Stimulated activated CD8-positive, alpha-beta memory T cell treated with anti-CD3 and anti-CD28 coated beads, Interleukin-7, amount 100 ng/mL, for 48 hours (primary cell): Measurements from ENCODE around the gene FAM13A.
"Not testable (repeated sequence)": the region's sequence is repeated elsewhere in the genome, so short reads cannot be mapped to it uniquely, and the experiment has no call there.

ENCODE experiments used
- DNase-seq, 2 donors: peaks; one replicate each; pipeline ENCODE4 v3.0.0-alpha.2; 2020; ENCODE audit warnings: low read depth in 1 of 2; ENCODE audit errors: extremely low read depth in 1 of 2

FAM13A gene

DNA sequence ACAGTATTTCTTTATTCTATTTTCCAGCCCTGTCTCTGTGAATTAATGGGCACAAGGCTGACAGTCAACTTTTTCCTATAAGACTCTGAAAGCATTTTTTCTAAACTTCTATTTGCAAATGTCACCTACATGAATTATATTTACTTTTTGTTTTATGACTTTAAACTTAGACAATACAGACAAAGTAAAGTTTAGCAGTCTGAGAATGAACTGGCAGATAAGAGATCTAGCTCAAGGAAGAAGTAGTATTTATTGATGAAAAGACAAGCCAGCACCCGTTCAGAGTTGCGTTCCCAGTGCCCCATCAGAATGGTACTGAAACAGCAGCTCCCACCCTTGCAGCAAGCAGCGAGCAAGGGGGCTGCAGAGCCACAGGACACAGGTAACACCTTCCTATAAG is 148.5 kb downstream of the FAM13A start:
- DNase-seq: no peak

DNA sequence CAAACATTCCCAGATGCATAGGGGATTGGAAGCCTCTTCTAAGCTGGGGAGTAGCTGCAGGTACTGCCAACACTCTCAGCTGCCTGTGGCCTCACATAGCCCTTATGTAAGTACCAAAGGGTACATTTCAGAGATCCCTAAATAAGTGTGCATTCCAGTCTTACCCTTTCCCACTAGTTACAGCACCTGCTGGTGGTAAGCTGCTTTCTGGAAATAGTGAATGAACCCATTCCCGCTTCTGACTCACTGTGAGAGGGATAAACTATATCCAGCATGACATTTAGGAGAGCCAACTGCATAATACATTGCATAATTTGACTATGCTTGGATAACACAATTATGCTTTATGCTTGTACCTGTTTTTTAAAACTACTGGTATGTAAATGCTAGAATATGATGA is 149.0 kb downstream of the FAM13A start:
- DNase-seq: no peak

DNA sequence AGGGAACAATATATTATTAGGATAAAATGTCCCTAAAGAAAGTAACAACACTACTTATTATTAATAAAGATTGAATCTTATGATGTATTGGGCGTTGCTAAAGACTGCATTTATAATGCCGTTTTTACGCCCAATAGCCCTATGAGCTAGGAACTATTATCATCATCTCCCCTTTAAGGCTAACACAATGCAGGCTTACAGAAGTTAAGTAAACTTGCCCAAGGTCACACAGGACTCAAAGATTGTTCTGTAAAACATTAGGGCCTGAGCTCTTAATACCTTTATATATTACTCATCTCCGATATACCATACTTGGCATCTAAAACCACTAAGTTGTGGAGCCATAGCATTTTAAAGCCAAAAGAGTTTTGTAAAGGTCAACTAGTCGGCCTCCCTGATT is 149.5 kb downstream of the FAM13A start:
- no peak for DNase-seq

DNA sequence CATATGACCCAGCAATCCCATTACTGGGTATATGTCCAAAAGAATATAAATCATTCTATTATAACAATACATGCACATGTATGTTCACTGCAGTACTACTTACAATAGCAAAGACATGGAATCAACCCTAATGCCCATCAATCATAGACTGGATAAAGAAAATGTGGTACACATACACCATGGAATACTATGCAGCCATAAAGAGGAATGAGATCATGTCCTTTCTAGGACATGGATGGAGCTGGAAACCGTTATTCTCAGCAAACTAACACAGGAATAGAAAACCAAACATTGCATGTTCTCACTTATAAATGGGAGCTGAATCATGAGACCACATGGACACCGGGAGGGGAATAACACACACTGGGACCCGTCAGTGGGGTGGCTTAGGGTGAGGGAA is 152.7 kb downstream of the FAM13A start:
- DNase-seq: not testable (repeated sequence)

- DNase-seq: no peak
Observed at GRCh38 chr4:88900432-88900831, 156.6 kb downstream of the FAM13A start.

DNA sequence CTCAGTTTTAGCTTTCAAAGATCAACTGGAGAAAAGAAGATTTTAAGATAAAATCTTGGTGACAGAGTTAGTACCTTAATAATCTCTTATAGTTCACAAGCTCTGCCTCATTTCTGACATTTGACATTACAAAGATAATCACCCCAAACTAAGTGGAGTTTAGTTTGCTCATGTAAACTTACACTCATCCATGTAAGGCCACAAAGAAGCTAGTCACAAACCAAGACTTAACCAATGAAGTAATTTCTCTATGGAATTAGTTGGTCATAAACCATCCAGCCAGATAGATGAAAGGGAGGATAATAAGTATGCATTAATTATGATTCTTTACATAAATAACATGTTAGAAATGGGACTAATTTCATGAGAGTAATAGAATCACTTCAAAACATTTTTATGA is 159.2 kb downstream of the FAM13A start:
- no peak for DNase-seq

DNA sequence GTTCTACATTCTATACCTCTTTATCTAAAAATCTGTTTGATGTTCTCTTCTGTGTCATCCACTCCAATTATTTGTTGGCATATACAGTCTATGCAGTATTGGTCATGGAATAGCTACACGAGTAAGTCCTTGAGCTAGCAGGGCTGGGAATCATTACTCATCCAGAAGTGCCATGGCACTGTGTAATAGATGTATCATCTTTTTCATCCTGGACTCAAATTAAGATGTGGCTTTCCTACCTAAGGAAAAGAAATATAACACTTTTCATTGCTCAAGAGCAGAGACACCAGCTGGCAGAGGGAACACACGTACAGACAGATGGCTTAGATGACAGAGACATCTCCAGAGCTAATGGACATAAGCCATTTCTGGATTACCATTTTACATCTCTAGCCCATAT is 159.8 kb downstream of the FAM13A start:
- no peak for DNase-seq

DNA sequence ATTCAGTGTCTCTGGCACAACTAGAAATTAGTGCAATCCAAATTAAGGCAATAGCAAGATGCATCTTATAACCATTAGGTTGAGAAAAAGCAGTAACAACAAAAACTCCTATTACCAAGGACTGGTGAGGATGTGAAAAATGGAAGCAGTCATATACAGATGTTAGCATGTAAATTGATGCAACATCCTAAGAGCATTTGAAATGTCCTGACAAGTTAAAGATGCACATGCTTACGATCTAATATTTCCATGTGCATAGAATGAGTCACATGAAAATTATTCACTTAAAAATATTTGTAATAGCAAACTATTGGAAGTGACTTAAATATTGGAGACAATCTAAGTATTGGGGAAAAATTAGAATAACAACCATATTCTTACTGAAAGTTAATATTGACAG is 163.0 kb downstream of the FAM13A start:
- DNase-seq: no peak

- DNase-seq: no peak
Observed at GRCh38 chr4:88892646-88893045, 164.3 kb downstream of the FAM13A start.

DNA sequence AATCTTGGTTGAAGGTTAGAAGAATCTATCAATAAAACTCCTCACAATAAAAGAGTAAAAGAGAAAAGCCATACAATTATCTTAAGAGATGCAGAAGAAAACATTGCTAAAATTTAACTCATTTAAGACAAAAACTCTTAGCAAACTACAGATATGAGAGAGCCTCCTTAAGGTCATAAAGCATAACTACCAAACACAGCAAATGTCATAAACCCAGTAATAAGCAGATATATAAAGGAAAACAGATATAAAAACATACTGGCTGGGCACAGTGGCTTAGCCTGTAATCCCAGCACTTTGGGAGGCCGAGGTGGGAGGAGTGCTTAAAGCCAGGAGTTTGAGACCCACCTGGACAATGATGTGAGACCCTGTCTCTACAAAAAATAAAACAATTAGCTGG is 165.3 kb downstream of the FAM13A start:
- no peak for DNase-seq

DNA sequence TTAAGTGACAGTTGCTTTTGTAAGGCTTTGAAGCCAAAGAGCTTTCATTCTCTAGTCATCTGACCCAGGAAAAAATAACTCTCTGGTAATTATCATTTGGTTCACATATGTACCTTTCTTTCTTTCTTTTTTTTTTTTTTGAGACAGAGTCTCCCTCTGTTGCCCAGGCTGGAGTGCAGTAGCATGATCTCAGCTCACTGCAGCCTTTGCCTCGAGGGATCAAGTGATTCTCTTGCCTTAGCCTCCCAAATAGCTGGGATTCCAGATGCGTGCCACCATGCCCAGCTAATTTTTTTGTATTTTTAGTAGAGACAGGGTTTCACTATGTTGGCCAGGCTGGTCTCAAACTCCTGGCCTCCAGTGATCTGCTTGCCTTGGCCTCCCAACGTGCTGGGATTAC is 169.6 kb downstream of the FAM13A start:
- DNase-seq: not testable (repeated sequence)

- no peak for DNase-seq
Observed at GRCh38 chr4:88881227-88881569, 175.8 kb downstream of the FAM13A start.

DNA sequence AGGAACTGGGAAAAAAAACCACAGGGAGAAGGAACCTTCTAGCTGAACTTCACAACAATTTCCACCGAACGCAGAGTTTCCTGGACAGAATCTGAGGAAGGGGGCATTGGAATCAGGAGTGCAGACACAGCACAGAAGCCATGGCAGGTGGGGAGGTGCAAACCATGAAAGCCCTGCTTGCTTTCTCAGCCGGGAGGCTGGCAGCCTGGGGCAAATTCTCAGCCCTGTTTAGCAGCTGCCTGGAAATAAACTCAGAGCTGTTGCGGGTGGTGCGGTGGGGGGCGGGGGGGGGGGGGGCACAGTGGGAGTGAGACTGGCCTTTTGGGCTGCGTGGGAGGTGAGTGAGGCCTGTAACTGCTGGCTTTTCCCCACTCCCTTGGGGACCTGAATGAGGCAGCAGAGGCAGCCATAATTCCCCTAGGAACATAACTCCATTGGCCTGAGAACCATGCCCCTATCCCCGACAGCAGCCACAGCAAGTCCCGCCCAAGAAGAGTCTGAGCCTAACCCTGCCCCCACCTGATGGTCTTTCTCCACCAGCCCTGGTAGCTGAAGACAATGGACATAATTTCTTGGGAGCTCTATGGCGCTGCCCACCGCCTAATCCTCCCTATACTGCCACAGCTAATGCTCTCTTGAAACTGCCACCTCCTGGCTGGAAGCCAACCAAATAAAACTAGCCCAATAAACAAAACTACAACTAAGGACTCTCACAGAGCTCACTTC is 176.3 kb downstream of the FAM13A start:
- no peak for DNase-seq

DNA sequence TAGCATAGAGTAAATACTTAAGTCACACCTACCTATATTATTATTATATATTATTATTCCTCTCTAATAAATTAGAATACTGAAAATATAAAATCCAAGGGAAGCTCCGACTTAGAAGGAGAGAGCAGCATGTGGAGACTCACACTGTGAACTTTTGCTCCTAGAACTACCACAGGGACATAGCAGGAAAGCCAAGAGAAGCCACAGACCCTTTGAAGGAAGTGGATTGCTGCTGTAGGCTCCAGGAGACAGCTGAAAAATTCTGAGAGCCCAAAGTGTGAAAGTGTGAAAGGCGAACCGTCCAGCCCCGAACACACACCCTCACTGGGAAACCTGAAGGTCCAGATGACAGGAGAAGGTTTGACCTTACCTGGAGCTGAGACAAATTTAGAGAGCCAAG is 177.0 kb downstream of the FAM13A start:
- no peak for DNase-seq

DNA sequence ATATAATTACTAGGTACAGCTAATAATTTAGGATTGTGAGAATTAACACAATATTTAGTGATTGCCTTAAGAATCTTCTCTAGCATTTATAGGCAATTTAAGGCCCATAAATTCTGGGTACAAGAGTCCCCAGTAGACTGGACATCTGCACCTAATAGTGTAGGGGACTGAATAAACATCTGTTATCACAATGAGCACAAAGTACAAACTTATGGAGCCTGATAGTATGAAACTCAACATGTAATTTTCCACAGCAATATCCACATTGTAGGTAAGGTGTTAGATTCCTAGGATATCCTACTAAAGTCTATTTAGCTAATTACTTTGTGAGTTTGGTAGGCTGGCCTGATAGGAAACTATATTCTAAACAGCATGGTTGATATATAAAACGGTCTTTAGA is 178.3 kb downstream of the FAM13A start:
- DNase-seq: no peak

DNA sequence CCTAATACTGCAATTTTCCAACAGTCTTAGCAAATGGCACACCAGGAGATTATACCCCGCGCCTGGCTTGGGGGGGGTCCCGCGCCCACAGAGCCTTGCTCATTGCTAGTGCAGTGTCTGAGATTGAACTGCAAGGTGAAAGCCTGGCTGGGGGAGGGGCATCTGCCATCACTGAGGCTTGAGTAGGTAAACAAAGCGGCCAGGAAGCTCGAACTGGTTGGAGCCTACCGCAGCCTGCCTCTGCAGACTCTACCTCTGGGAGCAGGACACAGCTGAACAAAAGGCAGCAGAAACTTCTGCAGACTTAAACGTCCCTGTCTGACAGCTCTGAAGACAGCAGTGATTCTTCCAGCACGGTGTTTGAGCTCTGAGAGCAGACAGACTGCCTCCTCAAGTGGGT is 186.6 kb downstream of the FAM13A start:
- no peak for DNase-seq

- DNase-seq: no peak
Observed at GRCh38 chr4:88868510-88868909, 188.5 kb downstream of the FAM13A start.

- no peak for DNase-seq
Observed at GRCh38 chr4:88866862-88867550, 190.0 kb downstream of the FAM13A start.

- DNase-seq: no peak
Observed at GRCh38 chr4:88865466-88865865, 191.5 kb downstream of the FAM13A start.

GRCh38 chr4:88865046-88865445 is 191.9 kb downstream of the FAM13A start:
- no peak for DNase-seq

DNA sequence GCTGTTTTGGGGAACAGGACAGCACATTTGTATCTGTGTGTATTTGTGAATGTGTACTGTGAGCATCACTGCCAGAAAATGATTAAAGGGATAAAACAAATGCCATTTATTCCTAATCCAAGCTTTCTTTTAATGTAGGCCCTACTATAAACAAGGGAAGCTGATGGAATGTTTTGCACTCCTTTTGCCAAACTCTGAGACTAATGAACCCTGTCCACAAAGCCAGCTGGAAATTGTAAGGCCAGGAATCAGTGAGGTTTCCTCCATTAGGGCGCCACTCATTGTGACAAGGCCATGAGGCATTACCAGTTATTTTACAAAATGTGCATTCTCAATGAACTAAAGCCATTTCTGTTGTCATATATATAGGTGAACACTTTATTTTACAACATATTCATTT is 196.4 kb downstream of the FAM13A start:
- DNase-seq: no peak

- no peak for DNase-seq
Observed at GRCh38 chr4:88859191-88859812, 197.7 kb downstream of the FAM13A start.
